Hepatocyte (in vitro differentiated cells): ENCODE measurements around the gene PTPRE. TPM values are rescaled to one million over a fixed set of nuclear protein-coding genes. Genes with fewer than 3 reads are reported as not detected.

Experiments
- DNase-seq: peaks from one replicate; pipeline ENCODE4 v3.0.0-alpha.2; 2016; ENCODE audit warnings: low spot score
- H2AFZ ChIP-seq: fragments of 200-600 bp; sonication (generic); 2 replicates; pipeline ENCODE4 v1.6.0; 2016; ENCODE audit warnings: antibody characterized with exemption, mild to moderate bottlenecking
- H3K27ac ChIP-seq: fragments of 200-600 bp; sonication (generic); 2 replicates; pipeline ENCODE4 v1.5.1; 2016; ENCODE audit warnings: mild to moderate bottlenecking
- H3K27me3 ChIP-seq: fragments of 200-600 bp; sonication (generic); 2 replicates; pipeline ENCODE4 v1.6.1; 2016
- H3K36me3 ChIP-seq: fragments of 200-600 bp; sonication (generic); replicated peaks from 2 replicates; pipeline ENCODE4 v1.5.1; 2016; ENCODE audit warnings: low read depth; ENCODE audit not compliant: insufficient read depth
- H3K4me1 ChIP-seq: fragments of 200-600 bp; sonication (generic); 2 replicates; pipeline ENCODE4 v1.5.1; 2016; ENCODE audit warnings: mild to moderate bottlenecking, moderate library complexity; ENCODE audit not compliant: insufficient read depth
- H3K4me2 ChIP-seq: fragments of 200-600 bp; sonication (generic); 2 replicates; pipeline ENCODE4 v1.6.0; 2016
- H3K4me3 ChIP-seq: fragments of 200-600 bp; sonication (generic); 2 replicates; pipeline ENCODE4 v1.5.1; 2016; ENCODE audit warnings: mild to moderate bottlenecking
- H3K79me2 ChIP-seq: fragments of 200-600 bp; sonication (generic); 2 replicates; pipeline ENCODE4 v1.6.0; 2017; ENCODE audit warnings: mild to moderate bottlenecking
- H3K9me2 ChIP-seq: fragments of 200-600 bp; sonication (generic); replicated peaks from 2 replicates; pipeline ENCODE4 v1.6.0; 2017; ENCODE audit warnings: mild to moderate bottlenecking; ENCODE audit not compliant: insufficient read depth
- H3K9me3 ChIP-seq: fragments of 200-600 bp; sonication (generic); 2 replicates; pipeline ENCODE4 v1.5.1; 2016; ENCODE audit warnings: low read depth, mild to moderate bottlenecking
- H4K20me1 ChIP-seq: fragments of 200-600 bp; sonication (generic); 2 replicates; pipeline ENCODE4 v1.6.0; 2016; ENCODE audit warnings: mild to moderate bottlenecking; ENCODE audit not compliant: insufficient read depth, poor library complexity, severe bottlenecking
- EZH2 ChIP-seq: fragments of 200-600 bp; sonication (generic); IDR thresholded peaks from 2 replicates; pipeline ENCODE4 v1.6.1; 2016; ENCODE audit warnings: antibody characterized with exemption, mild to moderate bottlenecking, borderline replicate concordance
- EZH2phosphoT487 ChIP-seq: fragments of 200-600 bp; sonication (generic); IDR thresholded peaks from one replicate; pipeline ENCODE4 v1.6.1; 2018; ENCODE audit warnings: antibody characterized with exemption, mild to moderate bottlenecking, low read depth, moderate library complexity; ENCODE audit not compliant: unreplicated experiment, severe bottlenecking
- WGBS: methylation state at CpG from one replicate; pipeline ENCODE4 v1.1.6; 2016; ENCODE audit warnings: low lambda C conversion rate; ENCODE audit errors: missing lambda C conversion rate; 5-methylcytosine and 5-hydroxymethylcytosine counted together
- polyA plus RNA-seq: library from polyadenylated mRNA; unstranded; fragments of >200 nt; fragmentation: Nextera tagmentation; extraction: Ambion mirVana; gene quantifications from 2 replicates; pipeline ENCODE4 v1.2.1, GENCODE V29; 2016
- total RNA-seq: library from RNA; depleted of rRNA; stranded (reverse); fragments of >200 nt; gene quantifications from 2 replicates; pipeline ENCODE4 v1.2.3, GENCODE V29; 2014
- TF ChIP-seq, protein P1 (sequence below): fragments of 200-600 bp; sonication (generic); IDR thresholded peaks from 2 replicates; pipeline ENCODE4 v1.5.1; 2016; ENCODE audit warnings: antibody characterized with exemption, mild to moderate bottlenecking; ENCODE audit not compliant: poor library complexity

Gene PTPRE
- total and polyA plus RNA-seq, 2 experiments from 2014 or later, result 3.2 to 10.1 TPM

DNA sequence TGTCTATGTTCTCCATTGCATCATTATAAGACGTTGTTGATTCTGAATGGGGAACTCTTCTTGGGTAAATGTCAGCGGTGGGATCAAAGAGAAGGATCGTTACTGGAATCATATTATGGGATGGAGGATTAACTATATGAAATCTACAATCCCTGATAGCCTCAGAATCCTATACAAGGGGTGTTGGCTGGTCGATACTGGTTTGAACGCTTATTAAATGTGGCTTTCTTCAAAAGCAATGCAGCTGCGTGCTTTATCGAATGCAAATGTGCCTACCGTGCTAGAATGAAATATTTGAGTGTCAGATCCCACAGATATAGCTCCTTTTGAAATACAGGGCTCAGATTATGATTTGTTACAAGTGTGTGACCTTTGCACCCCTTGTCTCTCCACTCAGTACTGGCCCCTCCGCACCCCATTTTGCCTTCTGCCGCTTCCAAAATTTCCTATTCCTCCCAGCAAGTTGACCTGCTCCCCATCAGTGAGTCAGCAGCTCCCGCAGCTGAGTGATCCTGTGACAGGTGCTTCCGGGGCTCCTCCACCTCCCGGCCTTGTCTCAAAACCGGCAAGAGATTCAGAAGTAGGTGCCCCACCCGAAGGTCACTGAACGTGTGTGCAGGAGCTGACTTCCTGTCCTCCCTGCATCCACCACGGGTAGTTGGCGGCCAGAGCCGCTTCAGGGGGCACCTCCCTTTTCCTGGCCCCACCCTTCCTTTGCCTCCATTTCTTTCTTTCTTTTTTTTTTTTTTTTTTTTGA lies 76.6 kb downstream of the PTPRE start:
- no peaks in the 10 kb centered on the region for H4K20me1 ChIP-seq
- no peaks in the 10 kb centered on the region for H3K36me3 ChIP-seq
- no peak for DNase-seq
- no peak overlapping the region for H3K4me2 ChIP-seq
- TF ChIP-seq EZH2phosphoT487, result no peak
- TF ChIP-seq, protein P1, sequence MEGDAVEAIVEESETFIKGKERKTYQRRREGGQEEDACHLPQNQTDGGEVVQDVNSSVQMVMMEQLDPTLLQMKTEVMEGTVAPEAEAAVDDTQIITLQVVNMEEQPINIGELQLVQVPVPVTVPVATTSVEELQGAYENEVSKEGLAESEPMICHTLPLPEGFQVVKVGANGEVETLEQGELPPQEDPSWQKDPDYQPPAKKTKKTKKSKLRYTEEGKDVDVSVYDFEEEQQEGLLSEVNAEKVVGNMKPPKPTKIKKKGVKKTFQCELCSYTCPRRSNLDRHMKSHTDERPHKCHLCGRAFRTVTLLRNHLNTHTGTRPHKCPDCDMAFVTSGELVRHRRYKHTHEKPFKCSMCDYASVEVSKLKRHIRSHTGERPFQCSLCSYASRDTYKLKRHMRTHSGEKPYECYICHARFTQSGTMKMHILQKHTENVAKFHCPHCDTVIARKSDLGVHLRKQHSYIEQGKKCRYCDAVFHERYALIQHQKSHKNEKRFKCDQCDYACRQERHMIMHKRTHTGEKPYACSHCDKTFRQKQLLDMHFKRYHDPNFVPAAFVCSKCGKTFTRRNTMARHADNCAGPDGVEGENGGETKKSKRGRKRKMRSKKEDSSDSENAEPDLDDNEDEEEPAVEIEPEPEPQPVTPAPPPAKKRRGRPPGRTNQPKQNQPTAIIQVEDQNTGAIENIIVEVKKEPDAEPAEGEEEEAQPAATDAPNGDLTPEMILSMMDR, result no peak
- TF ChIP-seq EZH2, result no peak
- H2AFZ ChIP-seq, result no peak overlapping the region
- WGBS, result 88% methylated on average over 19 of the region's 19 CpGs
- no peaks in the 10 kb centered on the region for H3K79me2 ChIP-seq
- no peaks in the 10 kb centered on the region for H3K4me1 ChIP-seq
- H3K27ac ChIP-seq, result no peak overlapping the region
- no peaks in the 10 kb centered on the region for H3K9me3 ChIP-seq
- H3K27me3 ChIP-seq, result no peaks in the 10 kb centered on the region
- no peaks in the 10 kb centered on the region for H3K9me2 ChIP-seq
- no peak overlapping the region for H3K4me3 ChIP-seq

DNA sequence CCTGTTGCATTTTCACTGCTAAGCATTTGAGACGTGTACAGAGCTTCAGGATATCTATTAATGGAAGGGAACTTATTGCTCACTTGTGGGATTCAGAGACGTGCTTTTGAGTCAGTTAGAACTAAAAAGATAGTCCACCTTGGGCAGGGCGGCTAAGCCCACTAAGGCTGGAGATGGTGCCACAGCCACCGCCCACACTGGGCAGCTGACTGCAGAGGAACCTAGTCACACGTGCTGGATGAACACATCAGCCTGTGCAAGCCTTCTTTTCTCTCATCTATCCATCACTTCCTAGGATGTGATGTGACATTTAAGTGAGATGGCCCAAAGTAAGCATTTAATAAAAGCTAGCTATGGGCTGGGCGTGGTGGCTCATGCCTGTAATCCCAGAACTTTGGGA lies 78.0 kb downstream of the PTPRE start:
- Histone ChIP-seq H4K20me1 (no peaks in the 10 kb centered on the region), H3K9me3 (no peaks in the 10 kb centered on the region), H3K79me2 (no peaks in the 10 kb centered on the region), H3K4me3 (no peak overlapping the region), H2AFZ (no peak overlapping the region), H3K27me3 (no peaks in the 10 kb centered on the region), H3K4me2 (no peak overlapping the region), H3K9me2 (no peaks in the 10 kb centered on the region), H3K4me1 (peaks cover 4% of the 10 kb centered on the region), H3K36me3 (no peaks in the 10 kb centered on the region), H3K27ac (no peak overlapping the region)
- no peak for DNase-seq
- 96% methylated on average over 6 of the region's 6 CpGs for WGBS
- no peak for TF ChIP-seq EZH2phosphoT487
- TF ChIP-seq EZH2, result no peak
- TF ChIP-seq, protein P1, result no peak

DNA sequence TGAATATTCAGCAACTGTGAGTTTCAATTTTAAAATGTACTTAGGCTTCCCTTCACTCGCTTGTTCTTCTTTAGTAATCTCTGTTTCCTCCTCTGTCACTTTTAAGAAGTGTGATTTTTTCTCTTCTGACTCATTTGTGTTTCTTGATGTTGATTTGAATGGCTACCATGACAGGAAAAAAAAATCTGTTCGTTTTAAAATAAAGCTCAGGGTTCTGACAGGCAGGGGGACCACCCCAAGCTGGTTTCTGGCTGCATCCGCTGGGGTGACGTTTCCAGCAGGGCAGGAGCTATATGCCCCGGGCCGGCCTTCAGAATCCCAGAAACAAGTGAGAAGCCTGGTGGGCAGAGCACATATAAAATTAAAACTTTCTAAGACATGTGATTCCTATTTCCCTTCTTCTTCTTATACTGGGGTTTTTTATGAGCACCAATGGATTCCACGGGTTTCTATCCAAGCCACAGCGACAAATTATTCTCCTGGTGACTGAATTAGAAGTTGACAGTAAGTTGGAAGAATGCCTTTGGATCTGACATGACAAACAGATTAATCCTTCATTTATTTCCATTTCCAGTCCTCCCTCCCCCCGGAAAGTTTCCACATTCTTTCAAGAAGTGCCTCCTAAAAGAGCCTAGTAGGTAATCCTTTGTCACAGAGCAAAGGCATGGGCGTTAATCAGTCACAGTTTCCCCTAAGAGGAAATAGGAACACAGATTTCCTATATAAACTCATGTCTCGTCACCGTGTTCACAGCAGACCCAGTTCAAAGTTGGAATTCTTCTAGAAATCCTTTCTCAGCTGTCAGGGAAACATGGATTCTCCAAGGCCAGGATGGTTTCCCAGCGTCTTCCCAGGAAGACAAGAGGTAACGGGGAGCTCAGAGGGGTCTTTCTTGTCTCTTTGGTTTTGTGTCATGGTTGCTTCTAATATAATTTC lies 79.9 kb downstream of the PTPRE start:
- TF ChIP-seq, protein P1, result no peak
- TF ChIP-seq EZH2phosphoT487 (no peak), EZH2 (no peak)
- no peak for DNase-seq
- Histone ChIP-seq H3K27me3 (no peaks in the 10 kb centered on the region), H3K4me2 (no peak overlapping the region), H3K79me2 (no peaks in the 10 kb centered on the region), H3K36me3 (no peaks in the 10 kb centered on the region), H3K4me1 (peaks cover 4% of the 10 kb centered on the region), H2AFZ (no peak overlapping the region), H3K9me2 (no peaks in the 10 kb centered on the region), H4K20me1 (no peaks in the 10 kb centered on the region), H3K4me3 (no peak overlapping the region), H3K9me3 (no peaks in the 10 kb centered on the region), H3K27ac (no peak overlapping the region)
- 86% methylated on average over 14 of the region's 14 CpGs for WGBS
